K562 (cell line): ENCODE data around the gene OR2V2. TPM values are rescaled to one million over a fixed set of nuclear protein-coding genes. Genes with fewer than 3 reads are reported as not detected.

Source experiments
- CBFA2T3 ChIP-seq: fragments of 450-650 bp; IDR thresholded peaks from 2 replicates; pipeline ENCODE4 v1.6.1; 2017
- CBX5 ChIP-seq: IDR thresholded peaks from 2 replicates; pipeline ENCODE4 v1.6.1; 2014; ENCODE audit warnings: low read depth, borderline replicate concordance
- CXXC5 ChIP-seq: fragments of 250-450 bp; sonication (Bioruptor Pico); IDR thresholded peaks from 2 replicates; pipeline ENCODE4 v1.8.0; 2022; ENCODE audit warnings: inconsistent platforms, mild to moderate bottlenecking, moderate library complexity
- GTF2E2 ChIP-seq: fragments of 200-800 bp; sonication (Bioruptor generic); IDR thresholded peaks from 2 replicates; pipeline ENCODE4 v1.6.1; 2016; ENCODE audit warnings: missing genetic modification characterization, missing compliant biosample characterization
- MCM2 ChIP-seq: fragments of 450-650 bp; IDR thresholded peaks from 2 replicates; pipeline ENCODE4 v1.6.1; 2017; ENCODE audit warnings: low read depth, mild to moderate bottlenecking
- NFYB ChIP-seq: IDR thresholded peaks from 2 replicates; pipeline ENCODE4 v1.6.1; 2011; ENCODE audit warnings: mild to moderate bottlenecking, moderate library complexity; ENCODE audit not compliant: insufficient read length; ENCODE audit errors: extremely low read depth
- POLR2H ChIP-seq: IDR thresholded peaks from 2 replicates; pipeline ENCODE4 v1.6.1; 2016; ENCODE audit warnings: missing genetic modification characterization, low read depth, mild to moderate bottlenecking, control low read depth, missing compliant biosample characterization, moderate library complexity
- POLR3G ChIP-seq: IDR thresholded peaks from 2 replicates; pipeline ENCODE4 v1.6.1; 2011; ENCODE audit not compliant: insufficient read length, insufficient replicate concordance; ENCODE audit errors: extremely low read depth
- RBM34 ChIP-seq: fragments of 200-400 bp; formaldehyde crosslinking; IDR thresholded peaks from 2 replicates; pipeline ENCODE4 v1.6.1; 2018; ENCODE audit warnings: low read length, borderline replicate concordance; ENCODE audit not compliant: insufficient read depth
- XRCC3 ChIP-seq: fragments of 450-650 bp; IDR thresholded peaks from 2 replicates; pipeline ENCODE4 v1.6.1; 2017; ENCODE audit warnings: mild to moderate bottlenecking, moderate library complexity
- ZNF263 ChIP-seq: sonication (generic); formaldehyde crosslinking; IDR thresholded peaks from 2 replicates; pipeline ENCODE4 v1.8.0; 2022; ENCODE audit warnings: mild to moderate bottlenecking, missing genetic modification reagents, borderline replicate concordance
- ZNF407 ChIP-seq: fragments of 450-650 bp; IDR thresholded peaks from 2 replicates; pipeline ENCODE4 v1.6.1; 2016; ENCODE audit warnings: low read depth
- polyA plus RNA-seq, 8 experiments: library from polyadenylated mRNA; depleted of rRNA in 4 of 8; stranded (reverse) in 5 of 8; unstranded in 3 of 8; fragments of >200 nt; fragmentation: Nextera tagmentation in 2 of 8; fragmentation: Illumina TruSeq in 1 of 8; extraction: Ambion mirVana in 2 of 8; extraction: Trizol in 1 of 8; gene quantifications; 2 replicates each; pipeline versions ENCODE4 v1.2.1 to v1.2.3, GENCODE V29; 2011 to 2014; ENCODE audit warnings: inconsistent platforms in 1 of 8, missing spikeins in 1 of 8
- total RNA-seq, 7 experiments: library from RNA; depleted of rRNA in 6 of 7; stranded (reverse); fragments of >200 nt in 6 of 7; fragmentation: Illumina TruSeq in 2 of 7; extraction: Trizol in 2 of 7; gene quantifications; 2 replicates each; pipeline versions ENCODE4 v1.2.1 to v1.2.3, GENCODE V29; 2011 to 2021; ENCODE audit warnings: low replicate concordance in 1 of 7
- TF ChIP-seq, protein P1 (sequence below): fragments of 250-450 bp; sonication (Bioruptor Pico); IDR thresholded peaks from 2 replicates; pipeline ENCODE4 v1.8.0; 2022; ENCODE audit warnings: inconsistent platforms, mild to moderate bottlenecking, moderate library complexity, borderline replicate concordance
- TF ChIP-seq, protein P2 (sequence below): fragments of 450-650 bp; IDR thresholded peaks from 2 replicates; pipeline ENCODE4 v1.6.1; 2016; ENCODE audit warnings: antibody characterized with exemption
- TF ChIP-seq, protein P3 (sequence below): IDR thresholded peaks from 3 replicates; pipeline ENCODE4 v1.6.1; 2011; ENCODE audit warnings: borderline replicate concordance, mild to moderate bottlenecking; ENCODE audit not compliant: insufficient read length, insufficient read depth

OR2V2 gene
- total and polyA plus RNA-seq, 9 of the 15 experiments (the other 6 are each of a cell fraction or from before 2014, with no cell fraction given): 0.01 TPM; not detected in 8

GRCh38 chr5:181173420-181174342, 26.3 kb downstream of the OR2V2 start (continued):
- no peak for TF ChIP-seq POLR3G
- TF ChIP-seq RBM34: no peak
- TF ChIP-seq, protein P1, sequence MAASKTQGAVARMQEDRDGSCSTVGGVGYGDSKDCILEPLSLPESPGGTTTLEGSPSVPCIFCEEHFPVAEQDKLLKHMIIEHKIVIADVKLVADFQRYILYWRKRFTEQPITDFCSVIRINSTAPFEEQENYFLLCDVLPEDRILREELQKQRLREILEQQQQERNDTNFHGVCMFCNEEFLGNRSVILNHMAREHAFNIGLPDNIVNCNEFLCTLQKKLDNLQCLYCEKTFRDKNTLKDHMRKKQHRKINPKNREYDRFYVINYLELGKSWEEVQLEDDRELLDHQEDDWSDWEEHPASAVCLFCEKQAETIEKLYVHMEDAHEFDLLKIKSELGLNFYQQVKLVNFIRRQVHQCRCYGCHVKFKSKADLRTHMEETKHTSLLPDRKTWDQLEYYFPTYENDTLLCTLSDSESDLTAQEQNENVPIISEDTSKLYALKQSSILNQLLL (CRISPR knock-in tag): no peak
- no peak for TF ChIP-seq NFYB
- no peak for TF ChIP-seq ZNF263 (CRISPR knock-in tag)
- no peak for TF ChIP-seq MCM2
- TF ChIP-seq, protein P2, sequence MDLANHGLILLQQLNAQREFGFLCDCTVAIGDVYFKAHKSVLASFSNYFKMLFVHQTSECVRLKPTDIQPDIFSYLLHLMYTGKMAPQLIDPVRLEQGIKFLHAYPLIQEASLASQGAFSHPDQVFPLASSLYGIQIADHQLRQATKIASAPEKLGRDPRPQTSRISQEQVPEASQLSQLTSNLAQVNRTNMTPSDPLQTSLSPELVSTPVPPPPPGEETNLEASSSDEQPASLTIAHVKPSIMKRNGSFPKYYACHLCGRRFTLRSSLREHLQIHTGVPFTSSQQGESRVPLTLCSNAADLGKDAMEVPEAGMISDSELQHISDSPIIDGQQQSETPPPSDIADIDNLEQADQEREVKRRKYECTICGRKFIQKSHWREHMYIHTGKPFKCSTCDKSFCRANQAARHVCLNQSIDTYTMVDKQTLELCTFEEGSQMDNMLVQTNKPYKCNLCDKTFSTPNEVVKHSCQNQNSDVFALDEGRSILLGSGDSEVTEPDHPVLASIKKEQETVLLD: peak; percentile 27; the same call in 1 of the 2 replicates
- no peak for TF ChIP-seq XRCC3
- no peak for TF ChIP-seq CBX5
- no peak for TF ChIP-seq CBFA2T3
- TF ChIP-seq CXXC5 (CRISPR knock-in tag): peak; percentile 85
- TF ChIP-seq ZNF407: peak; percentile 80
- TF ChIP-seq, protein P3, sequence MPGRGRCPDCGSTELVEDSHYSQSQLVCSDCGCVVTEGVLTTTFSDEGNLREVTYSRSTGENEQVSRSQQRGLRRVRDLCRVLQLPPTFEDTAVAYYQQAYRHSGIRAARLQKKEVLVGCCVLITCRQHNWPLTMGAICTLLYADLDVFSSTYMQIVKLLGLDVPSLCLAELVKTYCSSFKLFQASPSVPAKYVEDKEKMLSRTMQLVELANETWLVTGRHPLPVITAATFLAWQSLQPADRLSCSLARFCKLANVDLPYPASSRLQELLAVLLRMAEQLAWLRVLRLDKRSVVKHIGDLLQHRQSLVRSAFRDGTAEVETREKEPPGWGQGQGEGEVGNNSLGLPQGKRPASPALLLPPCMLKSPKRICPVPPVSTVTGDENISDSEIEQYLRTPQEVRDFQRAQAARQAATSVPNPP: no peak
- peak; percentile 98 for TF ChIP-seq POLR2H (tag)
- no peak for TF ChIP-seq GTF2E2 (tag)
